HAP-1 (cell line): ENCODE results near the gene KBTBD7.
A peak's percentile ranks its signal among the peaks of the same experiment; 100 is the strongest.

Experiments
- DNase-seq, 2 experiments: peaks; one replicate each; pipeline ENCODE4 v3.0.0-alpha.2; 2016 to 2020; ENCODE audit warnings: low spot score in 2 of 2
- H3K27me3 ChIP-seq: fragments of 250-450 bp; sonication (Bioruptor Pico); 2 replicates; pipeline ENCODE4 v1.5.1; 2020; ENCODE audit warnings: low read depth, mild to moderate bottlenecking, moderate library complexity
- H3K36me3 ChIP-seq: fragments of 250-450 bp; sonication (Bioruptor Pico); replicated peaks from 2 replicates; pipeline ENCODE4 v1.5.1; 2020; ENCODE audit warnings: mild to moderate bottlenecking
- H3K4me1 ChIP-seq: fragments of 250-450 bp; sonication (Bioruptor Pico); 2 replicates; pipeline ENCODE4 v1.5.1; 2020; ENCODE audit warnings: mild to moderate bottlenecking
- H3K4me3 ChIP-seq: fragments of 250-450 bp; sonication (Bioruptor Pico); 2 replicates; pipeline ENCODE4 v1.5.1; 2020; ENCODE audit warnings: mild to moderate bottlenecking, moderate library complexity
- H3K9me3 ChIP-seq: fragments of 250-450 bp; sonication (Bioruptor Pico); 2 replicates; pipeline ENCODE4 v1.5.1; 2020; ENCODE audit warnings: mild to moderate bottlenecking, moderate library complexity
- in situ Hi-C: fragments of 300-500 bp; cut with MboI; formaldehyde crosslinking; loops from 3 replicates; pipeline ENCODE4 v1.14.3; 2020; ENCODE audit warnings: low sequenced_read_pairs, inconsistent platforms, mixed read lengths

KBTBD7 gene

DNA sequence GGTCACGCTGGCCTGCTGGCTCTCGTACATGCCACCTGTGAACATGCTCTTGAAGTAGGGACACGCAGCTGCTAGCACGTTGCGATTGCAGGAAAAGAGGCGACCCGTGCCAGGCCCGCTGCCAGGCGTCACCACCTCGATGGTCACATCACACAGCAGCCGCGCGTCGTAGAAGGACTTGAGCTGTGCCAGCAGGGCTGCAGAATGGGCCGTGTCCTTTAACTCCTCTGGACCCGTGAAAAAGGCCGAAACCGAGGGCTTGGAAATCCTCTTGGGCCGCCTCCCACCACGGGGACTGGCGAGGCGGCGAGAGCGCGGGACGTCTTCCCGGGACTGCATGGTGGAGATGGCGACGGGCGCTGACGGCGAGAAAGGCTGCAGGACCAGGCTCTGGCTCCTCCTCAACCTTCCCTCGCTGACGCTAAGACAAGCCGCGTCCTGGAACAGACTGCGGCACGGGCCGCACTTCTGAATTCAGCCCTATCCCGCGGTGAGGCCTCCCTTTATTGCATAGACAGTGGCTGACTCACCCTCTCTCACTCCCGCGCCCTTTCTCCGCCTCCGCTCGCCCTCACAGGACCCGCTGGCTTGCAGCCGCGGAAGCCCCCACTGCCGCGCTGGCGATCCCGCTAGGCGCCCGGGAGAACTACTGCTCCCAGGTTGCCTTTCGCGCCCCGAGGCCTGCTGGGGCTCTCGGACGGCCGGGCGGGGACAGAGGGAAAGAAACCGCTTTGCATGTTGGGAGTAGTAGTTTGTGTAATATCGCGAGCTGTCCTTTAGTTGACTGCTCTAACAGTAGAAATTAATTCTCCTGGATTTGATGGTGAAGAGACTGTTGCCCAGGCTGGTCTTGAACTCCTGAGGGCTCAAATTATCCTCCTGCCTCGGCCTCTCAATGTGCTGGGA is at the start of gene KBTBD7:
TSS of gene KBTBD7 (minus strand) at position 651 of the 906 bp plus-strand sequence. CDS start at position 339, 312 bp downstream.
- no peaks in the 10 kb centered on the region for H3K27me3 ChIP-seq
- H3K4me3 ChIP-seq = peak within 1 kb of the TSS; percentile 49
- in situ Hi-C loops = loop anchor here (10.0 kb wide), 1 partner anchor 59 kb away; the partner anchor contains the start of gene KBTBD6
- peak; percentile 87 to 92 for DNase-seq
- H3K4me1 ChIP-seq = peaks cover 3% of the 10 kb centered on the region; the same call in 1 of the 2 replicates
- 0 out of 2 replicates have a peak, but pooled peaks cover 2% of the 10 kb centered on the region for H3K9me3 ChIP-seq
- no peaks in the 10 kb centered on the region for H3K36me3 ChIP-seq

DNA sequence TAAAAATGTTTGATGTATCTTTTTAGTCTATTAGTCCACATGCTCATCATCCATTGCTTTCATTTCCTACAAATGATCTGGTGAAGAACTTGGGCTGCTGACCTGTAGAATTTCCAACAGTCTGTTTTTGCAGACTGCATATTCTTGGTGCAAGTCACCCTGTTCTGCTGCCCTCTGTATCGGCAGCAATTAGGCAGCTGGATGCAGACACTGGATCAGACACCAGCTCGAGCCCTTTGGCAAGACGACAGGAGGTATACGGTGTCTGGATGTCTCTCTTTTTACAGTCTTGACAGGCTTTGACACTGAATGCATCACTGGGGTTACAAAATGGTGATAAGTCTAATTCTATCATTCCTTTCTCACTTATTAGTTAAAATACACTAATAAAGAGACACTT is 47.3 kb upstream of the KBTBD7 start:
- Histone ChIP-seq H3K4me3 (no peak overlapping the region), H3K36me3 (peaks cover 3% of the 10 kb centered on the region; the same call in 1 of the 2 replicates), H3K9me3 (no peaks in the 10 kb centered on the region), H3K27me3 (no peaks in the 10 kb centered on the region), H3K4me1 (no peaks in the 10 kb centered on the region)
- in situ Hi-C loops = no loop called here
- no peak for DNase-seq

DNA sequence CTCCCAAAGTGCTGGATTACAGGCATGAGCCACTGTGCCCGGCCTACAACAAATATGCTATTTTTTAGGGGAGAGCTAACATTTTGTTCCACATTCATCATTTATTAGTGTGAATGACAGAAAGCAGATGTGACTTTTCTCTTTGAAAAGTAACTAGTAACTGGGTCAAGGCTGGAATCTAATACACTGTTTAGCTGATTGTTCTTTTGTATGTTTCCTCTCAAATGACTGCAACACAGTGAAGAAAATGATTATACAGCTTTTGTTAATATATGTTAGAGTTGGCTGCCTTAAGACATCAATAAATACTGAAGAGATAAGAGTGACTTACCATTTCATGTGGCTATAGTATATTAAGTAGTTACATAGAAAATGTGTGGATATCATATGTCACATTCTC is 42.0 kb upstream of the KBTBD7 start:
- DNase-seq = no peak
- Histone ChIP-seq H3K36me3 (no peaks in the 10 kb centered on the region; the same call in 1 of the 2 replicates), H3K4me1 (no peaks in the 10 kb centered on the region), H3K4me3 (no peak overlapping the region), H3K27me3 (no peaks in the 10 kb centered on the region), H3K9me3 (no peaks in the 10 kb centered on the region)
- in situ Hi-C loops = no loop called here

GRCh38 chr13:41232578-41233480 is 38.5 kb upstream of the KBTBD7 start:
- H3K9me3 ChIP-seq = no peaks in the 10 kb centered on the region
- H3K4me1 ChIP-seq = no peaks in the 10 kb centered on the region
- in situ Hi-C loops = no loop called here
- no peak for DNase-seq
- H3K36me3 ChIP-seq = no peaks in the 10 kb centered on the region
- H3K4me3 ChIP-seq = no peak overlapping the region
- H3K27me3 ChIP-seq = no peaks in the 10 kb centered on the region

DNA sequence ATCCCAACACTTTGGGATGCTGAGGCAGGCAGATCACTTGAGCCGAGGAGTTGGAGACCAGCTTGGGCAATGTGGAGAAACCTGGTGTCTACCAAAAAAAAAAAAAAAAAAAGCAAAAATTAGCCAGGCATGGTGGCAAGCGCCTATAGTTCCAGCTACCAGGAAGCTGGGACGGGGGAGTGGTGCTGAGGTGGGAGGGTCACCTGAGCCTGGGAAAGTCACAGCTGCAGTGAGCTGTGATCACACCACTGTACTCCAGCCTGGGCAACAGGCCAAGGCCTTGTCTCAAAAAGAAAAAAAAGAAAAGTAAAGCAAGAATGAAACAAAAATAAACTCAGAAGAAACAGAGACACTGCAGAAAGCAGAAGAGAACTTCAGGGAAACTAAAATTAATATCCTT is 37.4 kb upstream of the KBTBD7 start:
- in situ Hi-C loops = no loop called here
- no peak for DNase-seq
- H3K4me3 ChIP-seq = no peak overlapping the region
- H3K36me3 ChIP-seq = no peaks in the 10 kb centered on the region
- H3K27me3 ChIP-seq = no peaks in the 10 kb centered on the region
- H3K4me1 ChIP-seq = no peaks in the 10 kb centered on the region
- H3K9me3 ChIP-seq = no peaks in the 10 kb centered on the region

DNA sequence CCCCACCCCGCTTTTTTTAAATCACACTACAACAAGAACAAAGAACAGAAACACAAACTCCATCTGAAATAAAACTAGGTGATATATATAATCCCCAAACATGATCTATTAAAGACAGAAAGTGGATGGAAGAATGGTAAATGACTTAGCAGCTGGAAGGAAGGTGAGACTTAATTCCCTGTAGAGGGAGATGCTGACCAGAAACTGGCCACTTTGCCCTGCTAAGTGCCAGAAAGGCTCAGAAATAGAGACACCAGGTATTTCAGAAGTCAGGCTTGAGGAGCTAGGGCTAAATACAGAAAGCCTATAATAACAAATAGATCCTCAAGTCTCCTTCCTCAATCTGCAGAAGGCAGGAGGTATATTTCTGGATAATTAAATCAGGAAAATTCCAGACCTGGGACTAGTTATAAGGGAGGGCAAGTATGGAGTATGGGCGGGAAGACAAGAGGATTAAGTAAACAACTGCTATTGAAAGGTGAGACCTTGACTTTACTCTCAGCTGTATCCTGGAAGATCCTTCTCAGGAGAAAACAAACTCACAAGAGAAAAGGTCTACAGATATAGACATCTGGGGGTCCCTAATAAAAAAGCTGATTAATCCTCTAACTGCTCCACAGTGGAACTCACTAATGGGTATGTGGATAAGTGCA is 36.8 kb upstream of the KBTBD7 start:
- in situ Hi-C loops = no loop called here
- no peaks in the 10 kb centered on the region for H3K9me3 ChIP-seq
- H3K36me3 ChIP-seq = no peaks in the 10 kb centered on the region
- no peak for DNase-seq
- H3K4me1 ChIP-seq = no peaks in the 10 kb centered on the region
- no peak overlapping the region for H3K4me3 ChIP-seq
- H3K27me3 ChIP-seq = no peaks in the 10 kb centered on the region

GRCh38 chr13:41229356-41229755 is 35.0 kb upstream of the KBTBD7 start:
- Histone ChIP-seq H3K9me3 (no peaks in the 10 kb centered on the region), H3K27me3 (no peaks in the 10 kb centered on the region), H3K36me3 (no peaks in the 10 kb centered on the region), H3K4me1 (no peaks in the 10 kb centered on the region), H3K4me3 (no peak overlapping the region)
- in situ Hi-C loops = no loop called here
- DNase-seq = no peak

GRCh38 chr13:41224113-41225110 is 30.0 kb upstream of the KBTBD7 start:
- DNase-seq = no peak
- H3K4me1 ChIP-seq = peaks cover 2% of the 10 kb centered on the region
- no peaks in the 10 kb centered on the region for H3K9me3 ChIP-seq
- no peaks in the 10 kb centered on the region for H3K27me3 ChIP-seq
- in situ Hi-C loops = loop anchor here (5.0 kb wide), 1 partner anchor 152 kb away; no protein-coding TSS in a partner anchor
- no peak overlapping the region for H3K4me3 ChIP-seq
- no peaks in the 10 kb centered on the region for H3K36me3 ChIP-seq

DNA sequence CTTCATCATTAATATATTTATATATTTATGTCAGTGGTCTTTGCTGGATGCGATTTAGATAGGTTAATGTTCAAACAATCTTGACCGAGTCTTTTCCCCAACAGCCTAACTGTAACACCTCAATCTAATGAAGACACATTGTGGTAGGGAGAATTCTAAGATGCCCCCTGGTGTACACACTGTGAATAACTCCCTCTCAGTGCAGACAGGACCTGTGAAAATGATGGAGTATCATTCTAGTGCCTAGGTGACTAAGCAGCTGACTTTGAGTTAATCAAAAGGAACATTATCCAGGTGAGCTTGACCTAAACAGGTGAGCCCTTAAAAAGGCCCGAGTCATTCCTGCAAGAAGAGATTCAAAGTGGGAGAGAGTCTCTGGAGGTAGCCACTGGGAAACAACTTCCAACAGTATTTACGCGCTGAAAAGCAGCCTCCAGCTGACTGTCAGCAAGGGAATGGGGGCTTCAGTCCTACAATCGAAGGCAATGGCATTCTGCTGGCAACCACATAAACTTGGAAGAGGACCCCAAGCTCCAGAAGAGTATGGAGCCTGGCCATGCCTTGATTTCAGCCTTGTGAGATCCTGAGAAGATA is 28.0 kb upstream of the KBTBD7 start:
- Histone ChIP-seq H3K27me3 (no peaks in the 10 kb centered on the region), H3K4me1 (peaks cover 3% of the 10 kb centered on the region), H3K4me3 (no peak overlapping the region), H3K9me3 (no peaks in the 10 kb centered on the region), H3K36me3 (no peaks in the 10 kb centered on the region)
- peak; percentile 55 to 72 for DNase-seq
- in situ Hi-C loops = loop anchor here (5.0 kb wide), 1 partner anchor 150 kb away; no protein-coding TSS in a partner anchor

GRCh38 chr13:41220401-41220800 is 26.0 kb upstream of the KBTBD7 start:
- Histone ChIP-seq H3K36me3 (no peaks in the 10 kb centered on the region), H3K9me3 (no peaks in the 10 kb centered on the region), H3K4me1 (peaks cover 3% of the 10 kb centered on the region), H3K4me3 (no peak overlapping the region), H3K27me3 (no peaks in the 10 kb centered on the region)
- in situ Hi-C loops = loop anchor here (5.0 kb wide), 1 partner anchor 148 kb away; no protein-coding TSS in a partner anchor
- no peak for DNase-seq

- no peak overlapping the region for H3K4me3 ChIP-seq
- H3K27me3 ChIP-seq = no peaks in the 10 kb centered on the region
- DNase-seq = peak in 1 of 2 experiments; percentile 78
- H3K36me3 ChIP-seq = no peaks in the 10 kb centered on the region
- H3K9me3 ChIP-seq = no peaks in the 10 kb centered on the region
- H3K4me1 ChIP-seq = peaks cover 3% of the 10 kb centered on the region
- in situ Hi-C loops = no loop called here
Observed at GRCh38 chr13:41216160-41216559, 21.8 kb upstream of the KBTBD7 start.

GRCh38 chr13:41213919-41214318 is 19.6 kb upstream of the KBTBD7 start:
- Histone ChIP-seq H3K9me3 (peaks cover 2% of the 10 kb centered on the region; the same call in 1 of the 2 replicates), H3K4me3 (no peak overlapping the region), H3K27me3 (no peaks in the 10 kb centered on the region), H3K4me1 (no peaks in the 10 kb centered on the region), H3K36me3 (no peaks in the 10 kb centered on the region)
- DNase-seq = no peak
- in situ Hi-C loops = no loop called here
